Stimulated activated CD8-positive, alpha-beta memory T cell treated with anti-CD3 and anti-CD28 coated beads, Interleukin-15, amount 100 ng/mL, for 4 hours (primary cell): ENCODE measurements around the gene TBX21.

Experiments used
- DNase-seq, 2 donors: peaks; one replicate each; pipeline ENCODE4 v3.0.0-alpha.2; 2020; ENCODE audit warnings: low read depth in 2 of 2

Gene TBX21

GRCh38 chr17:47698749-47699535 lies 34.1 kb upstream of the TBX21 start:
- peak; percentile 61 to 68 for DNase-seq

GRCh38 chr17:47699536-47699840 lies 33.5 kb upstream of the TBX21 start:
- DNase-seq = no peak

GRCh38 chr17:47700471-47701449 lies 32.3 kb upstream of the TBX21 start:
- no peak for DNase-seq

- no peak for DNase-seq
These were observed 31.4 kb upstream of the TBX21 start for GRCh38 chr17:47701608-47702007.

- no peak for DNase-seq
These were observed 30.5 kb upstream of the TBX21 start for GRCh38 chr17:47702391-47702995.

DNA sequence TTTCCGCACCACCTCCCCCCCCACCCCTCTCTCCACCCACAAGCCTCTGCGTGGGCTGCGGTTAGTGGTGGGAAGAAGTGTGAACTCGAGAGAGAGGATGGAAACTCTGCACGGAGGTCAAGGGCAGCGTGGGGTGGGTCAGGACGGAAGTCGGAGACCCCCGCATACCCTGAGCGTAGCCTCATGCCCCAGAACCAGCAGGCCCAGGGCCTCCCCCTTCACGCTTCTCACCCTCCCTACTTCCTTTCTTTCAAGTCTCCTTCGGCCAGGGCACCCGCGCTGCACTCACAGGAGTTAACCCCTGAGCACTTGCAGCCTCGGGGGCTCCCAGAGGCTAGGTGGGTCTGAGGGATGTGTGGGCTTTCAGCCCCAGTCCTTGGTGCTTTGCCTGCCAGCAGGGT lies 29.8 kb upstream of the TBX21 start:
- DNase-seq = peak; percentile 68 to 69

GRCh38 chr17:47703671-47704070 lies 29.4 kb upstream of the TBX21 start:
- DNase-seq = no peak

GRCh38 chr17:47704116-47704515 lies 28.9 kb upstream of the TBX21 start:
- DNase-seq = no peak

- DNase-seq = no peak
These were observed 28.3 kb upstream of the TBX21 start for GRCh38 chr17:47704736-47705135.

DNA sequence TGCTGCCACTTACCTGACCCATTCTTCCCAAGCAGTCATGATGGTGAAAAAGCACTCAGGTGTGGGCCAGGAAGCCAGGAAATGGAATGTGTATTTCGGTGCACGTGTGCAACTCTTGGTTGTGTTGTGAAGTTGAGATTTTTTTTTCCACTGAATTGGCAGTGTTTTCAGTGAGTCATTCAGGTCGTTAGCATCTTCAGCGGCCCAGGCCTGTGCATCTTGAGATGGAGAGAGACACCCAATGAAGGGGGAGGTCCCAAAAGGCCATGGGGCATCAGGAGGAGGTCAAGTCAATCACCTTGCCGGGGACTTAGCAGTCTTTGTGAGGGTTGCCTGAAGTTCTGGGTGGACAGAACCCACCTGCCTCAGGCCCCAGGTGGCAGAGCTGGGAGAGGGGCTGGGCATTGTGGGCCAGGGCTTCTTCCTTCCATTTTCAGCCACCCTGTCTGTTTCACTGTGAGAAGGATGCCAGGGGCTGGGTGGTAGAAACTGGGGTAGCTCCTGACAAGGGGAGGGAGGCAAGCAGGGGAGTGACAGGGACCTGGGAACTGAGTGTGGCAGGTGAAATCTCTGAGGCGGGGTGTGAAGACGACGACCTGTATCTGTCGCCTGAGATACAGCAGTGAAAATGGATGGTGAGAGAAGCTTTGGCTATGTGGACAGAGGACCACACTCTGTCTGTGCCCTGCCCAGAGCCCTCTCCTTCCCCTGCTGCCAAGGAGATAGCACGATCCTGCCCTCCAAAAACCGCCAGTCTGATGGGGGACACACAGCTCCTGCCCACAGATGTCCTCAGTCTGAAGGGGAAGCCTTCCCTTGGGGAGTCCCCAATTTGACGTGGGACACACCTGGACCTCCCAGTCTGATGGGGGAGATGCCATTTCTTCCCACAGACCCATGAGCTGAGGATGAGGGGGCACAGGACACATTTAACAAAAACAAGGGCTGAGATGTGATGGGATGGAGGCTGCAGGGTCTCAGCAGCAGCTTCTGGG lies 27.2 kb upstream of the TBX21 start:
- DNase-seq = no peak

DNA sequence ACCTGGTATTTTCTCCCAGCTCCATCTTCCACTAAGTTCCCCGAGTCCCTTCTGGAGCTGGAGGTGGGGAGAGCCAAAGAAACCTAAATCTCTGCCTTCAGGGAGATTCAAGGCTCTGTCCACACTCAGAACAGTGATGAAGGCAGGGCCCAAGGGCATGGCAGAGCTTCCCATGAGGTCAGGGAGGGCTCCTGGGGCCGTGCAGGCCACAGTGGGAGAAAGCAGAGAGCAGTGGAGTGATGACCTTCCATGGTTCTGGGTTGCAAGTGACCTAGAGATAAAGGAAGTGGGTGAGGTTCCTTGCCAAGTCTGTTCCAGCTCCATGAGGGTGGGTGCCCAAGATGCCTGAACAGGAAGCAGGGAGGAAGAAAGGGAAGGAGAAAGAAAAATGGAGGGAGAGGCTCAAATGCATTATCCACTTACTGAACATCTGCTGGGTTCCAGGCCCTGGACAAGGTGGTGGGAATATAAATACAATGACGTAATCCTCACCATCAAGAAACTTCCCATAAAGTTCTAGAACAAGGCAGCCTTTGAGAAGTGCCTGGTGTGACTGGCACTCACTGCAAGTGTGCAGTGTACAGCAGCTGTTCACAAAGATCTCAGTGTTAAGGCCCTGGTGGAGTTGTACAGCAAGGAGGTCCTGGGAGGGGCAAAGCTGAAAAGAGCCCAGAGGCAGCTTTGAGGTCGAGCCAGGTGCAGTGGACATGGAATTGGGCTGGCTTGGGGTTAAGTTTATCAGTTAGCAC lies 25.8 kb upstream of the TBX21 start:
- DNase-seq = no peak

GRCh38 chr17:47707884-47708283 lies 25.2 kb upstream of the TBX21 start:
- DNase-seq = no peak

DNA sequence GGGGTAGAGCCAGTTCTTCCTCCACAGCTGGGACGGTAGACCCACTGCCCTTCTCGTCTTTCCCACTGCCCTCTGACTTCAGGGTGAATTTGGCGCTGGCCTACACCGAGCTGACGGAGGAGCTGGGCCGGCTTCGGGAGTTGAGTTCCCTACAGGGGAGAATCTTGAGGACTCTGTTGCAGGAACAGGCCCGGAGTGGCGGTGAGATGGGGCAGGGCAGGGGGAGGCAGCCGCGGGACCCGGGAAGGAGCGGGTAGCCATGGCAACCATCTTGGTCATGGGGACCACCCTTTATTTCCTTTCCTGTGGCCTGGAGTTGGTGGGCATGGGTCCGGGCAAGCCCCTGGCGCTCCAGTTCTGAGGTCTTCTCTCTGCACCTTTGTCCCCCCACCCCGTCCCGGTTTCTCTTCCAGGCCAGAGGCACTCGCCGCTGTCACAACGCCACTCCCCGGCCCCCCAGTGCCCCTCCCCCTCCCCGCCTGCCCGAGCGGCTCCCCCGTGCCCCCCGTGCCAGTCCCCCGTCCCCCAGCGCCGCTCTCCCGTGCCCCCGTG lies 24.6 kb upstream of the TBX21 start:
- DNase-seq = no peak

- DNase-seq = no peak
These were observed 24.0 kb upstream of the TBX21 start for GRCh38 chr17:47708864-47709541.

DNA sequence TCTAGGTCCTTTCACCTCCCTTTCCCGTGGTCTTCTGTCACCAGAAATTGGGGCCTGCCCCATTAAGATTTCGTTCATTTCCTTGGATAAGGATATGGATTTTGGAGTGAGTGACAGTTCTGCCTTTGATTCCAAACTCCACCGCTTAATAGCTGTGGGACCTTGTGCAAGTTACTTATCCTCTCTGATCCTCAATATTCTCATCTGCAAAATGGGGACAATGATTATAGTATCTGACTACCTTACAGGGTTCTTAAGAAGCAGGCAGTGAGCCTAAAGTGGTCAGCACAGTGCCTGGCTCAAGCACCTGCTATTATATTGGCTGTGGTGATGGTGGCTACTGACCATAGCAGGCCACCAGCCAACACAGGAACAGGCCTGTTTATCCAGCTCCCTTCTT lies 23.4 kb upstream of the TBX21 start:
- no peak for DNase-seq

DNA sequence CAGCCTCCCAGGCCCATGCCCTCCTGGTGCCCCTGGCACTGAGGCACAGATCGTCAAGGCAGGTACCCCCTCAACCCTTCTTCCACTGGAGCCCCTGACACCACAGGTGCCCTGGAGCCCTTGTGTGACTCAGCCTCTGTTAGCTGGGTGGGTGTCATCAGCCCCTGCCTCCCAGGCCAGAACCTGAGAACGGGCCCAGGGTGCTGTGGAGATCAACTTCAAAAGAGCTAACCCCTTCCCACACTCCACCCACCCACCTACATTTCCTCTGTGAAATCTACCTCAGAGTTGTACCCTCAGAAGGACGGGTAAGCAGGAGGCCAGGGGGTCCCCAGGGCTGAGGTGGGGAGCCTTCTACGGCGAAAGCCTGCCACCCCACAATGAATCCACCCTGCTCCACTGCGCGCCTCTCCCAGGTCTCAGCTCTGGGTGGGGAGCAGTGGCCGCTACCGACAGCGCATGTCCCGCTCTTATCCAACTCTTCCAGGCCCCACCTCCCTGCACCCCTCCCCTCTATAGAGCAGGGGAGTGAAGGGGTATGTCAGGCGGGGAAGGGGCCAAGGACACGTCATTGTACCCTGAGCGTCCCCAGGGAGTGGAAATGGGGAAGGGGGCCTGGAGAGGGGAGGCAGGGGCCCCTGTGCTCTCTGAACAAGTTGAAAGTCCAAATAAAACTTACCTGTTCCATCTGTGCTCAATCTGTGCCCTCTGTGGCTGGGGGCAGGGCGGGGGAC lies 21.5 kb upstream of the TBX21 start:
- DNase-seq = no peak

DNA sequence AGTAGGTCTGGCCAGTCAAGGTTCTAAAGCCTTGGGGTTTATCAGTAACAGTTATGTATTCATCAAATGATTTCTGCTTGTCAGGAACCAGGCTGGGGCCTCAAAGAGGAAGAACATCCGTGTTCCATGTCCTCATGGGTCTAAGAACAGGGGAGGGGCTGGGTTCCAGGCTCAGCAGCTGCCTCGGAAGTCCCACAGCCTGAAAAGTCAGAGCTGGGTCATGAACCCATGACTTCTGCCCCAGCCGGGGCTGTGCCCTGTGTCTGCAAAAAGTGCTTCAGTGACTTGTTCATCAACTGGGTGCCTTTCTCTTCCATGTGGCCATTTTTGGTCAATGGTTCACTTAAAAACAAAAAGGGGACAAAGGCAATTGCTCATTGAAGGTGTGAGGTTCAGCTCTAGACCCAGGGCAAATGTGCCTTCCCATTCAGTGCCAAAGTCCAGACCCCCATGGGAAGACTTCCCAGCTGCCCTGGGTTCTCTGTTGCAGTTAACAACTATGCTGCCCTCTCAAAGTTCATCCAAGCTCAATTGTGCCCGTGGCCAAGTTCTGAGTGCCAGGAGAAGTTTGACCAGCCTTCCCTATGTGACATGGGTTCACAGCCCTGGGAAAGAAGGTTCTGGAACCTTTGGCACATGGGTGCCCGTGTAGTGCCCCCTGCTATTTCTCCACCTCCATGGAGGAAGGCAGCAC lies 20.6 kb upstream of the TBX21 start:
- DNase-seq = no peak

GRCh38 chr17:47713980-47714700 lies 18.9 kb upstream of the TBX21 start:
- no peak for DNase-seq
